22Rv1 (cell line): Measurements from ENCODE around the gene MAP2K4.

ENCODE experiments used
- ZFX ChIP-seq: fragments of 450-650 bp; IDR thresholded peaks from 2 replicates; pipeline ENCODE4 v1.6.1; 2017; ENCODE audit warnings: antibody characterized with exemption, borderline replicate concordance
- TF ChIP-seq, protein P1 (sequence below): fragments of 450-650 bp; IDR thresholded peaks from 2 replicates; pipeline ENCODE4 v1.5.1; 2017; ENCODE audit warnings: mild to moderate bottlenecking

DNA sequence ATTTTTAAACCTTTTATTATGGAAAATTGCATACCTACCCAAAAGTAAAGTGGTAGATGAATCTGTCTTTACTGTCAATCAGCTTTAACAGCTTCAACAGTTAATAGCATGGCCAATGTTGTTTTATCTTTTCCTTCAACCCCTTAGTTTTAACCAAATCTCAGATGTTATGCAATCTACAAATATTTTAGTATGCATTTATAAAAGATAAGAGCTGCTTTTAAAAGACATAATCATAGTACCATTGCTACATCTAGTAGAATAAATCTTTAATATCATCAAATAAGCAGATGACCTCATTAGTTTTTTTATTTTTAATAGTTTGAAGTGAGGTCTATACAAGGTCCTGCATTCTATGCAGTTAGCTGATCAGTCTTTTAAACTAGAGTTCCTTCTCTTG is 37.9 kb downstream of the MAP2K4 start:
- TF ChIP-seq, protein P1, sequence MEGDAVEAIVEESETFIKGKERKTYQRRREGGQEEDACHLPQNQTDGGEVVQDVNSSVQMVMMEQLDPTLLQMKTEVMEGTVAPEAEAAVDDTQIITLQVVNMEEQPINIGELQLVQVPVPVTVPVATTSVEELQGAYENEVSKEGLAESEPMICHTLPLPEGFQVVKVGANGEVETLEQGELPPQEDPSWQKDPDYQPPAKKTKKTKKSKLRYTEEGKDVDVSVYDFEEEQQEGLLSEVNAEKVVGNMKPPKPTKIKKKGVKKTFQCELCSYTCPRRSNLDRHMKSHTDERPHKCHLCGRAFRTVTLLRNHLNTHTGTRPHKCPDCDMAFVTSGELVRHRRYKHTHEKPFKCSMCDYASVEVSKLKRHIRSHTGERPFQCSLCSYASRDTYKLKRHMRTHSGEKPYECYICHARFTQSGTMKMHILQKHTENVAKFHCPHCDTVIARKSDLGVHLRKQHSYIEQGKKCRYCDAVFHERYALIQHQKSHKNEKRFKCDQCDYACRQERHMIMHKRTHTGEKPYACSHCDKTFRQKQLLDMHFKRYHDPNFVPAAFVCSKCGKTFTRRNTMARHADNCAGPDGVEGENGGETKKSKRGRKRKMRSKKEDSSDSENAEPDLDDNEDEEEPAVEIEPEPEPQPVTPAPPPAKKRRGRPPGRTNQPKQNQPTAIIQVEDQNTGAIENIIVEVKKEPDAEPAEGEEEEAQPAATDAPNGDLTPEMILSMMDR, result no peak
- TF ChIP-seq ZFX, result no peak
